ENCODE results near the gene COL8A2.

The COL8A2 gene

DNA sequence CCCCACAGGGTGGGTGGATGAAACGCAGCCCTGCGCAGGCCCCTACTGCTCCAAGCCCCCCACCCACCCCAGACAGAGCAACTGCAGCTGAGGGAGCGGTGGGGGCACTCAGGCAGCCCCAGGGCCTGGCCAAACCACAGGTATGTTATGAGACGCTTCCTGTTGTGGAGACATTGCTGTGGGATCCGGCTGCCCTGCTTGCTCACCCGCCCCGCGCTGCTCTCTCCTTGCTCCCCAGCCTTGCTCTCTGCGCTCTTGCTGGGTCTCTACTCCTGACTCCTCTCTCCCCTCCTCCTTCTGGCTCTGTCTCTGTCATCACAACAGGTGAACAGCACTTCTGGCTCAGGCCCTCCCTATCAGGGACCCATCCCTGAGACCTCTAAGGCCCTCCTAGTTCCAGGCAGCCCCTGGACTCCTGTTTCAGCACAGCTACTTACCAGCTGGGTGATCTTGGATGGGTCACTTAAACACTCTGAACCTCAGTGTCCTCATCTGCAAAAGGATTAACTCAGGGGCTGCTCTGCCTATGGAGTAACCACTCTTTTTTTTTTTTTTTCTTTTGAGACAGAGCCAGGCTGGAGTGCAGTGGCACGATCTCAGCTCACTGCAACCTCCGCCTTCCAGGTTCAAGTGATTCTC is 15.9 kb downstream of the COL8A2 start:
- no peak for DNase-seq

DNA sequence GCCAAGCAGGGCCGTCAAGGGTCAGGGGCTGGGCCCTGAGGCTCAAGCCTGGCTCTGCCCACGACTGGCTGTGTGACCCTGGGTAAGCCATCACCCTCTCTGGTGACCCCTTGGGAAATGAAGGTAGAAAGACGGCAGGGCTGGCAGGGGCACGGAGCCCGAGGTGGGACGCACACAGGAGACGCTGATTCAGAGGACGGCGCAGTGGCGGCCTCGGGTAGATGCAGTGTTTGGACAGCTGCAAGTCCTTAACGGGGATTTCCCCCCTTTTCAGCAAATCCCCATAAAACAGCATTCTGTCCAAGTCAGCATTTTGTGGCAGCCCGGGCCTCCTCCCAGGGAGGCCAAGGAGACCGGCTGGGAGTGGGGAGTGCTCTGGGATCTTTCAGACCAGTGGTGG is 16.7 kb downstream of the COL8A2 start:
- DNase-seq, result no peak

DNA sequence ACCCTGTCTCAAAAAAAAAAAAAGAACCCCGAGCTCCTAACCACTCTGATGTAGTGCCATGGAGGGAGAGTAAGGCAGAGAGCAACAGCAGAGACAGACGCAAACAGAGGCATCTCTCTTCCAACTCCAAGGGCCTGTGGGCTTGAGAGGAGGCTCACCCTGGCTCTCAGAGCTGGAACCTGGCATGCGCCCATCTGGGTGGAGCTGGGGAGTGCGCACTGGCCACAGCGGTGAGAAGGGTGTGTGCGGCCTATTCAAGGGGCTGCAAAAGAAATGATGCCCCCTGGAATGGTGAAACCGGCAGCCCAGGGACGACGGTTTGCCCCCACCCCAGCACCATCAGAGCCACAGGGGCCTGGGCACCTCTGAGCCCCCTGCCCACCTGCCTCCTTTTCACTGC is 17.6 kb downstream of the COL8A2 start:
- no peak for DNase-seq

GRCh38 chr1:36106269-36106668 is 18.8 kb downstream of the COL8A2 start:
- DNase-seq, result no peak

DNA sequence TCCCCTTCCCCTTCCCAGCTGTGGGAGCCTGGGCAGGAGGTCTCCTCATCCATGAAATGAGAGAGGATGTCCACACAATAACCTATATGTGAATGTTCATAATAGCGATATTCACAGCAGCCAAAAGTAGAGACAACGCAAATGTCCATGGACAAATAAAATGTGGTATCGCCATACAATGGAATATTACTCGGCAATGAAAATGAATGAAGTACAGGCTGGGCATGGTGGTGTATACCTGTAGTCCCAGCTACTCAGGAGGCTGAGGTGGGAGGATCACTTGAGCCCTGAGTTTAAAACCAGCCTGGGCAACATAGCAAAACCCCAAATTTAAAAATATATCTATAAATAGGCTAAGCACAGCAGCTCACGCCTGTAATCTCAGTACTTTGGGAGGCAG is 23.5 kb downstream of the COL8A2 start:
- DNase-seq, result no peak

DNA sequence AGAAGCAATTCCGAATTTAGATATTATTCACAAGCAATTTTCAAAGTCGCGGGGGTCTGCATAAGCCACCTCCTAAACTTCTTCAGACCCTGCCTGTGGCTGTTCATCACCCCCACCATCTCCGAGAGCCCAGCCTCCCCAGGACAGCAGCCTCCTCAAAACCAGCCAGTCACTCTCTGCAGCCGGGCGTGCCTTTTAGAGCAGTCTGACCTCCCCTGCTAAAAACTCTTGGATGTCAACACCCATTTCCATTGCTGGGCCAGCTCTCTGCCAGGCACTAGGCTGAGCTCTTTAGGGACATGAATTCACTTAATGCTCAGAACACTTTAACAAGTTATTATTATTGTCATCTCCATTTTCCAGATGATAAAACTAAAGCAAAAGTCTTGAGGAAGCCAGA is 24.6 kb downstream of the COL8A2 start:
- no peak for DNase-seq

GRCh38 chr1:36099681-36100341 is 25.2 kb downstream of the COL8A2 start:
- peak; percentile 77 for DNase-seq

- no peak for DNase-seq
Measured at GRCh38 chr1:36098650-36099365, 26.2 kb downstream of the COL8A2 start.

GRCh38 chr1:36097693-36098585 is 27.1 kb downstream of the COL8A2 start:
- no peak for DNase-seq

GRCh38 chr1:36096500-36097432 is 28.3 kb downstream of the COL8A2 start:
- DNase-seq, result no peak

- peak; percentile 46 for DNase-seq
Measured at GRCh38 chr1:36095760-36096405, 29.1 kb downstream of the COL8A2 start.

GRCh38 chr1:36094621-36095061 is 30.4 kb downstream of the COL8A2 start:
- no peak for DNase-seq

- DNase-seq, result no peak
Measured at GRCh38 chr1:36093929-36094328, 31.1 kb downstream of the COL8A2 start.

DNA sequence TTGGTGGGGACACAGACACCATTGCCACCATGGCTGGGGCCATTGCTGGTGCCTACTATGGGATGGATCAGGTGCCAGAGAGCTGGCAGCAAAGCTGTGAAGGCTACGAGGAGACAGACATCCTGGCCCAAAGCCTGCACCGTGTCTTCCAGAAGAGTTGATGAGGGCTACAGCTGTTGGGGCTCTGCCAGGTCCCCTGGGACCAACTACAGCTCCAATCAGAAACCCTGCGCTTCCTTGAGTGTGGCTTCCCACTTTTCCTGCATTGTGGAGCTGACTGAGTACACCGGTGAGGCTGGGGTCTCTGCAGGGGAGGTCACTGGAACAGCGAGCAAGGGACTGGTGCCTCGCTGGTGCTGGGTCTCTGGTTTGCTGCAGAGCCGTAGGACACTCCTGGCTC is 31.8 kb downstream of the COL8A2 start:
- no peak for DNase-seq

- no peak for DNase-seq
Measured at GRCh38 chr1:36092798-36093185, 32.2 kb downstream of the COL8A2 start.

DNA sequence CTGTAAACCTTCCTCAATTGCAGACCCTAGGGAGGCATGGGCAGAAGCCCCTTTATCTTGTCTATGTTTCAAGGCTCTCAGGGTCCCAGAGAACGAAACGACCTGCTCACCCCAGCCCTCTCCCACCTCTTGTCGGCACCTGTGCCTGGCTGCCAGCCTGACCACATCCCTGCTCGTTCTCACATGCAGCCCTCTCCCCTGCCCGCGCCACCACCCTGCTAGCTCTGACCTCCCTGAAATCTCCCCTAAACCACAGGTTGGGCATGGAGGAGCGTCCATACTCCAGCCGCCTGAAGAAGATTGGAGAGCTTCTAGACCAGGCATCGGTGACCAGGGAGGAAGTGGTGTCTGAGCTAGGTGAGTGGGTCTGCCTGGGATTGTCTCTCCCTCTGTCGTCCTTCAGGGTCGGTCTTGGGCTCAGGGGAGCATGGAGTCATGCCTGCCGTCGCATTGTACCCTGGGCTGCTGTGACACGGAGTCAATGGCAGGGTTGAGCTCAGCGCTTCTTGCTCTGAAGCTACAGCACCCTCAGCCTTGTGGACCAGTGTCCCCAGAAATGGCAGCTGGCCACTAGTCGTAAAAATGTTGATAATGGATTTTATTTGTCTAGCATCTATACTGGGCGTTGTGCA is 32.7 kb downstream of the COL8A2 start:
- no peak for DNase-seq

GRCh38 chr1:36091698-36092097 is 33.3 kb downstream of the COL8A2 start:
- DNase-seq, result no peak

GRCh38 chr1:36091141-36091540 is 33.9 kb downstream of the COL8A2 start:
- DNase-seq, result no peak

GRCh38 chr1:36089393-36090121 is 35.5 kb downstream of the COL8A2 start:
- DNase-seq, result peak; percentile 92

Measured in suppressor macrophage treated with lipopolysaccharide for 4 hours (primary cell).